OCI-LY7 (cell line): ENCODE results near the gene NUP205. TPM values are rescaled to one million over a fixed set of nuclear protein-coding genes. Genes with fewer than 3 reads are reported as not detected.
"Not testable (repeated sequence)": the region's sequence is repeated elsewhere in the genome, so short reads cannot be mapped to it uniquely, and the experiment has no call there.

ENCODE experiments used
- BruUV-seq: library from RNA; stranded (reverse); fragments of 400-500 nt; replicated peaks from 2 replicates; lab custom pipeline; 2021; lab: Mats Ljungman, UMichigan
- CTCF ChIA-PET: fragments of 300-600 bp; sonication (Branson Sonifier 250); formaldehyde crosslinking; loops from one replicate; lab custom pipeline; 2022; ENCODE audit warnings: antibody characterized with exemption; ENCODE audit not compliant: unreplicated experiment; lab: Charles Lee
- POLR2A ChIA-PET: fragments of 300-600 bp; sonication (Branson Sonifier 250); formaldehyde crosslinking; loops from one replicate; lab custom pipeline; 2022; ENCODE audit warnings: antibody characterized with exemption; lab: Charles Lee
- DNase-seq: peaks from one replicate; pipeline ENCODE4 v3.0.0-alpha.2; 2015; ENCODE audit warnings: low spot score
- H2AFZ ChIP-seq: fragments of 200-600 bp; sonication (generic), shearing (Covaris generic); 2 replicates; pipeline ENCODE4 v1.6.1; 2014; ENCODE audit warnings: mild to moderate bottlenecking, antibody characterized with exemption, low read length, moderate library complexity
- H3K27ac ChIP-seq: fragments of 200-600 bp; sonication (generic); 2 replicates; pipeline ENCODE4 v1.5.1; 2014; ENCODE audit warnings: mixed run types, low read depth, mild to moderate bottlenecking, moderate library complexity, low read length, inconsistent platforms; ENCODE audit not compliant: poor library complexity, severe bottlenecking
- H3K36me3 ChIP-seq: fragments of 200-600 bp; sonication (generic); 2 replicates; pipeline ENCODE4 v1.6.1; 2014; ENCODE audit warnings: mild to moderate bottlenecking, antibody characterized with exemption, low read length, moderate library complexity, mixed read lengths; ENCODE audit not compliant: insufficient read depth
- H3K4me1 ChIP-seq: fragments of 200-600 bp; sonication (generic); 2 replicates; pipeline ENCODE4 v1.5.1; 2014; ENCODE audit warnings: mild to moderate bottlenecking, low read length; ENCODE audit not compliant: insufficient read depth, poor library complexity, severe bottlenecking
- H3K4me2 ChIP-seq: fragments of 200-600 bp; sonication (generic); 2 replicates; pipeline ENCODE4 v1.6.1; 2014; ENCODE audit warnings: mild to moderate bottlenecking, low read length
- H3K4me3 ChIP-seq: fragments of 200-600 bp; sonication (generic); 2 replicates; pipeline ENCODE4 v1.5.1; 2014; ENCODE audit warnings: mild to moderate bottlenecking, low read depth, low read length; ENCODE audit not compliant: poor library complexity, severe bottlenecking
- H3K79me2 ChIP-seq: fragments of 200-600 bp; sonication (generic); 2 replicates; pipeline ENCODE4 v1.6.1; 2016; ENCODE audit warnings: low read depth, mild to moderate bottlenecking, low read length, moderate library complexity, mixed read lengths; ENCODE audit not compliant: insufficient read depth
- H3K9me2 ChIP-seq: fragments of 200-600 bp; sonication (generic); 2 replicates; pipeline ENCODE4 v1.6.1; 2016; ENCODE audit warnings: mild to moderate bottlenecking, low read length, mixed read lengths; ENCODE audit not compliant: insufficient read depth
- H3K9me3 ChIP-seq: fragments of 200-600 bp; sonication (generic); 2 replicates; pipeline ENCODE4 v1.6.1; 2014; ENCODE audit warnings: mild to moderate bottlenecking, mixed run types, low read length, mixed read lengths
- H4K20me1 ChIP-seq: fragments of 200-600 bp; sonication (generic); 2 replicates; pipeline ENCODE4 v1.6.1; 2014; ENCODE audit warnings: mild to moderate bottlenecking, antibody characterized with exemption, low read length, moderate library complexity, mixed read lengths; ENCODE audit not compliant: insufficient read depth
- EZH2phosphoT487 ChIP-seq: fragments of 200-600 bp; sonication (generic); IDR thresholded peaks from 2 replicates; pipeline ENCODE4 v1.6.1; 2018; ENCODE audit warnings: low read depth, borderline replicate concordance, mild to moderate bottlenecking, mixed run types, antibody characterized with exemption, low read length, moderate library complexity, mixed read lengths
- intact Hi-C: fragments of 100-400 bp; cut with micrococcal nuclease; formaldehyde crosslinking; loops from one replicate; pipeline ENCODE4 v1.10.0; 2022; ENCODE audit not compliant: unreplicated experiment
- total RNA-seq, 2 experiments: library from RNA; depleted of rRNA in 1 of 2; stranded (reverse); fragments of >200 nt in 1 of 2; shearing (Covaris generic) in 1 of 2; gene quantifications; 2 replicates each; pipeline ENCODE4 v1.2.3, GENCODE V29; 2014 to 2022
- TF ChIP-seq, protein P1 (sequence below): fragments of 200-600 bp; sonication (generic); conservative IDR thresholded peaks from 2 replicates; pipeline ENCODE4 v1.5.1; 2014; ENCODE audit warnings: mild to moderate bottlenecking, antibody characterized with exemption, low read length, moderate library complexity, mixed read lengths

NUP205 gene
- total RNA-seq, 2 experiments from 2014 or later = 115 to 132 TPM

DNA sequence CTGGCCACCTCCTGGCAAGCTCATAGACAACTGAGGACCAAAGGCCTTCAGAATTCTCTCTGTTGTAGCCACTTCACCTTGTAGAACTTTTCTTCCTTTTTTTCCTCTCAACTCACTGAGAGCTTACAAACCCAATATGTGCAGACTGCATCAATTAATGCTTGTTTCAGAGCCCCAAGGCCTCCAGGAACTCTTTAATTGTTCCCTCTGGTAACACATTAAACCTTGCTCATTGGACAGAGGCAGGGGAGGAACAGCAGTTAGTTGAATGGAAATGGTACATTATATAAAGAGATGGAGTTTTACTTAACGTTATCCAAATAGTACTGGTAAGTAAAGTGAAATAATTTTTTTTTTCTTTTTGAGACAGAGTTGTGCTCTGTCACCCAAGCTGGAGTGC is 129.7 kb downstream of the NUP205 start:
- CTCF ChIA-PET = no interaction called here
- intact Hi-C loops = no loop called here
- no peak overlapping the region for H2AFZ ChIP-seq
- no peak for DNase-seq
- H3K79me2 ChIP-seq = no peaks in the 10 kb centered on the region
- no peak overlapping the region for H3K4me2 ChIP-seq
- no peaks in the 10 kb centered on the region for H3K9me3 ChIP-seq
- no peak for TF ChIP-seq EZH2phosphoT487
- TF ChIP-seq, protein P1, sequence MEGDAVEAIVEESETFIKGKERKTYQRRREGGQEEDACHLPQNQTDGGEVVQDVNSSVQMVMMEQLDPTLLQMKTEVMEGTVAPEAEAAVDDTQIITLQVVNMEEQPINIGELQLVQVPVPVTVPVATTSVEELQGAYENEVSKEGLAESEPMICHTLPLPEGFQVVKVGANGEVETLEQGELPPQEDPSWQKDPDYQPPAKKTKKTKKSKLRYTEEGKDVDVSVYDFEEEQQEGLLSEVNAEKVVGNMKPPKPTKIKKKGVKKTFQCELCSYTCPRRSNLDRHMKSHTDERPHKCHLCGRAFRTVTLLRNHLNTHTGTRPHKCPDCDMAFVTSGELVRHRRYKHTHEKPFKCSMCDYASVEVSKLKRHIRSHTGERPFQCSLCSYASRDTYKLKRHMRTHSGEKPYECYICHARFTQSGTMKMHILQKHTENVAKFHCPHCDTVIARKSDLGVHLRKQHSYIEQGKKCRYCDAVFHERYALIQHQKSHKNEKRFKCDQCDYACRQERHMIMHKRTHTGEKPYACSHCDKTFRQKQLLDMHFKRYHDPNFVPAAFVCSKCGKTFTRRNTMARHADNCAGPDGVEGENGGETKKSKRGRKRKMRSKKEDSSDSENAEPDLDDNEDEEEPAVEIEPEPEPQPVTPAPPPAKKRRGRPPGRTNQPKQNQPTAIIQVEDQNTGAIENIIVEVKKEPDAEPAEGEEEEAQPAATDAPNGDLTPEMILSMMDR = no peak
- H3K36me3 ChIP-seq = no peaks in the 10 kb centered on the region
- BruUV-seq = no TSS peak
- H3K9me2 ChIP-seq = no peaks in the 10 kb centered on the region
- H3K27ac ChIP-seq = no peak overlapping the region
- no peaks in the 10 kb centered on the region for H3K4me1 ChIP-seq
- no peaks in the 10 kb centered on the region for H4K20me1 ChIP-seq
- H3K4me3 ChIP-seq = no peak overlapping the region
- POLR2A ChIA-PET = interaction anchor here (1.1 to 1.5 kb wide), 2 partner anchors 10 to 11 kb away, joined by 3 to 4 read pairs; no protein-coding TSS in a partner anchor

DNA sequence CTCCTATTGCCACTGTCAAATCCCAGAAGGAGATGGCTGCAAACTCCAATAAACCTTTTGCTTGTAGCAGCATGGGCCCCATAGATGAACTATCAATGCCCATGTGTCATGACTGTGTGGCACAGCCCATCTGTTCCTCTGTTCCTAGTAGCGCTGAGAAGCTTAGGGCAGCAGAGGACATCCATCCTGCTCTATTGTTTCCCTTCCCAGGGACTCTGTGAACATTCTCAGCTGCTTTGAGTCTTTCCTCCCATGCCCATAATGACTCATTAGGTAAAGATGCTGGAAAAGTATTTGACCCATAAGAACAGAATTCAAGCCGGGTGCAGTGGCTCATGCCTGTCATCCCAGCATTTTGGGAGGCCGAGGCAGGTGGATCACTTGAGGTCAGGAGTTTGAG is 132.8 kb downstream of the NUP205 start:
- BruUV-seq = no TSS peak
- DNase-seq = no peak

DNA sequence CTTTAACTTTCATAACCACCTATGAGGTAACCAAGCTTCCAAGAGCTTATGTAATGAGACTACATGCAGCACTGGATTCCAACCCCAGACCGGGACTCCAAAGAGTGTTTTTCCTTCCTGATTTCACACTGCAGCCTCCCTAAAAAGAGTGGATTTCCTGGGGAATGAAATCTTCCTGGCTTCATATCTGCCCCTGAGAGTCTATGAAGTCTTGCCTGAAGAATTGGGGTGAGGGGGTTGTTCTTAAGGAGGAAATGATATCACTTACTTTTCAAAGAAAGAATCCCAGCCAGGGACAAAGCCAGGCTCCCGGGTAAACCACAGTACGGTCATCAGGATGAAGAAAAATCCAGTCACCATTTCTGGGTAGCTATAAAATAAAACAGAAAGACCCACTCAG is 134.3 kb downstream of the NUP205 start:
- no peak overlapping the region for H3K4me2 ChIP-seq
- no peak overlapping the region for H3K4me3 ChIP-seq
- CTCF ChIA-PET = interaction anchor here (0.6 kb wide), 1 partner anchor 437 kb away, joined by 3 read pairs; no protein-coding TSS in a partner anchor
- POLR2A ChIA-PET = no interaction called here
- DNase-seq = no peak
- no TSS peak for BruUV-seq
- intact Hi-C loops = no loop called here
- no peak for TF ChIP-seq EZH2phosphoT487
- TF ChIP-seq, protein P1 = no peak
- no peaks in the 10 kb centered on the region for H3K4me1 ChIP-seq
- H3K79me2 ChIP-seq = no peaks in the 10 kb centered on the region
- H3K27ac ChIP-seq = no peak overlapping the region
- no peaks in the 10 kb centered on the region for H3K9me3 ChIP-seq
- H4K20me1 ChIP-seq = no peaks in the 10 kb centered on the region
- no peaks in the 10 kb centered on the region for H3K9me2 ChIP-seq
- no peak overlapping the region for H2AFZ ChIP-seq
- no peaks in the 10 kb centered on the region for H3K36me3 ChIP-seq

More for the DNA sequence above, 132.8 kb downstream of the NUP205 start:
- H3K9me2 ChIP-seq = no peaks in the 10 kb centered on the region
- H3K4me3 ChIP-seq = no peak overlapping the region
- no peaks in the 10 kb centered on the region for H3K4me1 ChIP-seq
- no peaks in the 10 kb centered on the region for H4K20me1 ChIP-seq
- H3K4me2 ChIP-seq = no peak overlapping the region
- no peaks in the 10 kb centered on the region for H3K9me3 ChIP-seq
- no peaks in the 10 kb centered on the region for H3K36me3 ChIP-seq
- ChIA-PET CTCF (no interaction called here), POLR2A (no interaction called here)
- H2AFZ ChIP-seq = no peak overlapping the region
- H3K27ac ChIP-seq = no peak overlapping the region
- TF ChIP-seq, protein P1 = no peak
- intact Hi-C loops = no loop called here
- H3K79me2 ChIP-seq = no peaks in the 10 kb centered on the region

DNA sequence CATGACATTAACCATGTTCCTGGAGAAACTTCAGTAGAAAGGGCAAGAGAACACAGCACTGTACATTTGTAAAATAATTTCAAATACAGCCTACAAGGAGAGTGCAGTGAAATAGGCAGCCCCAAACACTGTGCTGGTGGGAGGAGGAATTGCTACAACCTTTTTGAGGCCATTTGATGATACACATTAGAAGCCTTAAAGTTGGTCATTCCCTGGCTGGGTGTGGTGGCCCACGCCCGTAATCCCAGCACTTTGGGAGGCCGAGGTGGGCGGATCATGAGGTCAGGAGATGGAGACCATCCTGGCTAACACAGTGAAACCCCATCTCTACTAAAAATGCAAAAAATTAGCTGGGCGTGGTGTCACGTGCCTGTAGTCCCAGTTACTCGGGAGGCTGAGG is 134.9 kb downstream of the NUP205 start:
- H3K9me3 ChIP-seq, H3K4me3 ChIP-seq, intact Hi-C loops, H4K20me1 ChIP-seq, DNase-seq, H3K79me2 ChIP-seq, H2AFZ ChIP-seq, H3K9me2 ChIP-seq, H3K27ac ChIP-seq, H3K4me1 ChIP-seq, H3K36me3 ChIP-seq, BruUV-seq, H3K4me2 ChIP-seq, POLR2A ChIA-PET, CTCF ChIA-PET: not testable (repeated sequence)
